ENCODE measurements around the gene FBXO42. TPM values are rescaled to one million over a fixed set of nuclear protein-coding genes. Genes with fewer than 3 reads are reported as not detected.

Gene FBXO42
- total RNA-seq, 2 donors from 2014 or later, result 17.6 to 20.0 TPM

DNA sequence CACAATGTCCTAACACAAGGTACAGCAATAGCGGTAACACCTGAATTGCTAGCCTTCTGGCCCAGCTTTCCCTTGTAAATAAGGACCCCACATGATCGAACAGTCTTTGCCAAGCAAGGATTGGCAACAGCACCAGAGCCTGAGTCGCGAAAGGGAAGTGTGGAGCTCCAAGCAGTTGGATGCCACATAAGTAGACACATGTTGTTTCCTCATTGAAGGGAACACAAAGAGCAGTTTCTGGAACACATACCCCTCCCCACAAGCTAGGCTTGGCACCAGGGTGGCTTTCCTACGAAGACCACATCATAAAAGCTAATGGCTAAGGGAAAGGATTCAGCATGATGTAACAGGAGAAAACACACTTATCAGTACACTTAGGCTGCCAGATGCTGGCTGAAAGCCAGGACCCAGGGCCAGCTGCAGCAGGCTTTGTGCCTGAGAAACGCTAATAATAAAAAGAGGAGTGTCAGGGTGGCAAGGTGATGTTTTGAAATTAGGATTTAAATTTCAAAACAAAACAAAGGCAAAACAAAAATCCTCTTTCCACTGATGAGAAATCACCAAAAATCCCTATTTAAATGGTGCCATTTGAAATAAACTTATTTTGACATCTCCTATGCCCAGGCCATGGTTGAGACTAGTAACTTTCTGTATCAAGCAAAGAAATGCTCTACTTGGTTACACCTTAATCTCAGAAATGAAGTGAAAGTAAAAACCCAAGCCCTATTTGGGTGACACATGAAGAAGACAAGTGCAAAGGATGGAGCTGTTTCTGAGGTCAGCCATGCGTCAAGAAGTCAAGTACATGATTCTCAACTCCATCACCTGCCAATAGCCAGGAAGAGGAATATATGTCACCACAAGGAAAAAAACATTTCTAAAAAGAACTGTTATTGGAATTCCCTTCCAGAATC is 103.4 kb downstream of the FBXO42 start:
- H3K27me3 Mint-ChIP-seq (ENCODE audit: insufficient read depth), result no peaks in the 10 kb centered on the region
- no peak overlapping the region for H3K9ac ChIP-seq (ENCODE audit: extremely low read depth, low read length, poor library complexity, severe bottlenecking)
- no peaks in the 10 kb centered on the region for H3K4me1 ChIP-seq (ENCODE audit: control insufficient read depth, insufficient read depth, low read length)
- H3K27ac ChIP-seq (ENCODE audit: low read depth, low read length), result no peak overlapping the region
- DNase-seq, result no peak
- H3K4me1 Mint-ChIP-seq, result peaks cover 2% of the 10 kb centered on the region
- H3K36me3 ChIP-seq (ENCODE audit: control insufficient read depth, insufficient read depth, low read length), result peaks cover 56% of the 10 kb centered on the region
- H3K27ac Mint-ChIP-seq, result no peak overlapping the region
- TF ChIP-seq, protein P1, sequence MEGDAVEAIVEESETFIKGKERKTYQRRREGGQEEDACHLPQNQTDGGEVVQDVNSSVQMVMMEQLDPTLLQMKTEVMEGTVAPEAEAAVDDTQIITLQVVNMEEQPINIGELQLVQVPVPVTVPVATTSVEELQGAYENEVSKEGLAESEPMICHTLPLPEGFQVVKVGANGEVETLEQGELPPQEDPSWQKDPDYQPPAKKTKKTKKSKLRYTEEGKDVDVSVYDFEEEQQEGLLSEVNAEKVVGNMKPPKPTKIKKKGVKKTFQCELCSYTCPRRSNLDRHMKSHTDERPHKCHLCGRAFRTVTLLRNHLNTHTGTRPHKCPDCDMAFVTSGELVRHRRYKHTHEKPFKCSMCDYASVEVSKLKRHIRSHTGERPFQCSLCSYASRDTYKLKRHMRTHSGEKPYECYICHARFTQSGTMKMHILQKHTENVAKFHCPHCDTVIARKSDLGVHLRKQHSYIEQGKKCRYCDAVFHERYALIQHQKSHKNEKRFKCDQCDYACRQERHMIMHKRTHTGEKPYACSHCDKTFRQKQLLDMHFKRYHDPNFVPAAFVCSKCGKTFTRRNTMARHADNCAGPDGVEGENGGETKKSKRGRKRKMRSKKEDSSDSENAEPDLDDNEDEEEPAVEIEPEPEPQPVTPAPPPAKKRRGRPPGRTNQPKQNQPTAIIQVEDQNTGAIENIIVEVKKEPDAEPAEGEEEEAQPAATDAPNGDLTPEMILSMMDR (conservative IDR thresholded peaks at IDR 0.05), result no peak
- no peaks in the 10 kb centered on the region for H3K9me3 Mint-ChIP-seq
- H3K9me3 ChIP-seq (ENCODE audit: control insufficient read depth, low read length), result no peaks in the 10 kb centered on the region
- H3K27me3 ChIP-seq (ENCODE audit: control insufficient read depth, insufficient read depth, low read length, poor library complexity, severe bottlenecking), result no peaks in the 10 kb centered on the region
- peaks cover 22% of the 10 kb centered on the region for H3K36me3 Mint-ChIP-seq (ENCODE audit: low read depth)
- no peak overlapping the region for H3K4me3 ChIP-seq (ENCODE audit: low read length)
- H3K4me3 Mint-ChIP-seq, result no peak overlapping the region
- WGBS, 2 experiments (ENCODE audit: insufficient coverage in 1 of 2, insufficient read length in 1 of 2), result 92 to 95% methylated on average over 5 to 7 of the region's 7 CpGs

DNA sequence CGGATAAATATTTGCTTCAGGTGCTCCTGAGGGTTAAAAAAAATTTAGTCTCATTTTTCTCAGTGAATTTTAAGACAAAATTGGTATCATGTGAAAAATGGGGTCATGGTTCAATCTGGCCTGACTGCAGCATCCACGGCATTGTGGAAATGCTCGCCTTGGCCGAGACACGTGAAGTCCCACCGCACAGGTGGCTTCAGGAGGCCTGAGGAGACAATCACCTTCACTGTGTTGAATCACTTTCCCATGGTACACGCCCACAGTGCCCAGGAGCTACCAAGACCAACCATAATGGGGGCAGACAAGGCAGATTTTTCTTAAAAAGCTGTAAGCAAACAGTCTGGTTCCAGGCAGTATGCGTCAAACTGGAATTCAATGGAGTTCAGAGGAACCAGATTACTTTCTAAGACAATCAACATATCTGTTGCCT is 104.3 kb downstream of the FBXO42 start:
- Mint-ChIP-seq H3K27me3 (ENCODE audit: insufficient read depth) (no peaks in the 10 kb centered on the region), H3K4me1 (peaks cover 2% of the 10 kb centered on the region), H3K36me3 (ENCODE audit: low read depth) (peaks cover 21% of the 10 kb centered on the region), H3K4me3 (no peak overlapping the region), H3K27ac (no peak overlapping the region), H3K9me3 (no peaks in the 10 kb centered on the region)
- H3K9ac ChIP-seq (ENCODE audit: extremely low read depth, low read length, poor library complexity, severe bottlenecking), result no peak overlapping the region
- 95 to 96% methylated on average over 8 of the region's 8 CpGs for WGBS, 2 experiments (ENCODE audit: insufficient coverage in 1 of 2, insufficient read length in 1 of 2)
- no peak for DNase-seq
- no peak overlapping the region for H3K27ac ChIP-seq (ENCODE audit: low read depth, low read length)
- H3K27me3 ChIP-seq (ENCODE audit: control insufficient read depth, insufficient read depth, low read length, poor library complexity, severe bottlenecking), result no peaks in the 10 kb centered on the region
- H3K9me3 ChIP-seq (ENCODE audit: control insufficient read depth, low read length), result no peaks in the 10 kb centered on the region
- TF ChIP-seq, protein P1 (conservative IDR thresholded peaks at IDR 0.05), result no peak
- no peaks in the 10 kb centered on the region for H3K4me1 ChIP-seq (ENCODE audit: control insufficient read depth, insufficient read depth, low read length)
- H3K36me3 ChIP-seq (ENCODE audit: control insufficient read depth, insufficient read depth, low read length), result peaks cover 48% of the 10 kb centered on the region
- no peak overlapping the region for H3K4me3 ChIP-seq (ENCODE audit: low read length)

DNA sequence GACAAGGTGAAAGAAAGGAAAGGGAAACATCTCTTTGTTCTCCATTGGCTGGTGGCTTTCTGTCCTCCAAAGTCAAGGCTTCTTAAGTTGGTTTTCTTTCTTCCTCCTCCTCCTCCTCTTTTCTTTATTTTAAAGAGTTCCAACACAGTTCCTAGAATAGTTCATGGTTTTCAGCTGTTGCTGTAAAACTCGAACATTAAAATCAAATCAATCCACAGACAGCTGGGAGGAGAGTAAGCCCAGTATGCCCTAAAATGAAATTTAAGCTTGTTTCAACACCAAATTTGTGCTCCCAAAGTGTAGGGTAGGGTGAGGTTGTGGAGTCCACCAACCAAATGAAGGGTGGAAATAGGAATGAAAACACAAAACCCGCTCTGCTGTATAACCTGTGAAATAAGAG is 104.8 kb downstream of the FBXO42 start:
- Histone ChIP-seq H3K4me1 (ENCODE audit: control insufficient read depth, insufficient read depth, low read length) (no peaks in the 10 kb centered on the region), H3K27me3 (ENCODE audit: control insufficient read depth, insufficient read depth, low read length, poor library complexity, severe bottlenecking) (no peaks in the 10 kb centered on the region), H3K36me3 (ENCODE audit: control insufficient read depth, insufficient read depth, low read length) (peaks cover 42% of the 10 kb centered on the region), H3K9me3 (ENCODE audit: control insufficient read depth, low read length) (no peaks in the 10 kb centered on the region), H3K9ac (ENCODE audit: extremely low read depth, low read length, poor library complexity, severe bottlenecking) (no peak overlapping the region), H3K27ac (ENCODE audit: low read depth, low read length) (no peak overlapping the region), H3K4me3 (ENCODE audit: low read length) (no peak overlapping the region)
- DNase-seq, result no peak
- H3K9me3 Mint-ChIP-seq, result no peaks in the 10 kb centered on the region
- peaks cover 2% of the 10 kb centered on the region for H3K4me1 Mint-ChIP-seq
- H3K36me3 Mint-ChIP-seq (ENCODE audit: low read depth), result peaks cover 17% of the 10 kb centered on the region
- TF ChIP-seq, protein P1 (conservative IDR thresholded peaks at IDR 0.05), result no peak
- no peaks in the 10 kb centered on the region for H3K27me3 Mint-ChIP-seq (ENCODE audit: insufficient read depth)
- no peak overlapping the region for H3K27ac Mint-ChIP-seq
- 83 to 89% methylated on average over 1 to 2 of the region's 2 CpGs for WGBS, 2 experiments (ENCODE audit: insufficient coverage in 1 of 2, insufficient read length in 1 of 2)
- no peak overlapping the region for H3K4me3 Mint-ChIP-seq
